Measurements from ENCODE around the gene ZNF470.

ZNF470 gene

GRCh38 chr19:56596676-56597075 is 29.4 kb downstream of the ZNF470 start:
- TF ChIP-seq Cebpa-rat (IDR thresholded peaks at IDR 0.05), result no peak
- peak overlapping the region in 1 of 11 experiments; percentile 93; a peak in 1 of 22 replicates for H3K9ac ChIP-seq
- peaks cover 0 to 22% (median 0%) of the 10 kb centered on the region in 11 experiments; a peak in 2 of 22 replicates for H4K20me1 ChIP-seq
- H3K4me2 ChIP-seq, result peak overlapping the region; percentile 88 to 96 (median 94); a peak in 20 of 22 replicates
- H3K36me3 ChIP-seq, result peaks cover 41 to 50% (median 46%) of the 10 kb centered on the region in 11 experiments
- H3K9me3 ChIP-seq (replicated peaks in 1 of 11), result peaks cover 62 to 83% (median 77%) of the 10 kb centered on the region in 11 experiments
- peaks cover 8 to 12% (median 10%) of the 10 kb centered on the region in 10 experiments; a peak in 19 of 20 replicates for H3K4me1 ChIP-seq
- no peaks in the 10 kb centered on the region for H3K27me3 ChIP-seq
- peak overlapping the region; percentile 73 to 98 (median 96); a peak in 17 of 20 replicates for H3K4me3 ChIP-seq
- H3K27ac ChIP-seq, result no peak overlapping the region

GRCh38 chr19:56597696-56598095 is 30.4 kb downstream of the ZNF470 start:
- Histone ChIP-seq H3K9me3 (replicated peaks in 1 of 11) (peaks cover 62 to 83% (median 77%) of the 10 kb centered on the region in 11 experiments), H3K4me1 (peaks cover 8 to 12% (median 10%) of the 10 kb centered on the region in 10 experiments; a peak in 19 of 20 replicates), H3K27ac (no peak overlapping the region), H3K4me3 (peak overlapping the region in 3 of 10 experiments; percentile 2 to 96 (median 25); a peak in 3 of 20 replicates), H3K36me3 (peaks cover 52 to 60% (median 56%) of the 10 kb centered on the region in 11 experiments), H3K4me2 (no peak overlapping the region), H4K20me1 (peaks cover 0 to 22% (median 0%) of the 10 kb centered on the region in 11 experiments; a peak in 2 of 22 replicates), H3K9ac (no peak overlapping the region), H3K27me3 (no peaks in the 10 kb centered on the region)
- TF ChIP-seq Cebpa-rat (IDR thresholded peaks at IDR 0.05), result no peak

GRCh38 chr19:56601375-56601774 is 34.1 kb downstream of the ZNF470 start:
- Histone ChIP-seq H3K4me2 (no peak overlapping the region), H3K9me3 (replicated peaks in 1 of 11) (peaks cover 91 to 98% (median 96%) of the 10 kb centered on the region in 11 experiments), H3K27ac (no peak overlapping the region), H3K27me3 (no peaks in the 10 kb centered on the region), H3K4me1 (peaks cover 1 to 5% (median 3%) of the 10 kb centered on the region in 10 experiments; a peak in 17 of 20 replicates), H3K9ac (no peak overlapping the region), H3K4me3 (peak overlapping the region in 6 of 10 experiments; percentile 8 to 38 (median 24); a peak in 5 of 20 replicates), H4K20me1 (peaks cover 0 to 16% (median 0%) of the 10 kb centered on the region in 11 experiments; a peak in 3 of 22 replicates), H3K36me3 (peaks cover 88 to 96% (median 91%) of the 10 kb centered on the region in 11 experiments)
- no peak for TF ChIP-seq Cebpa-rat (IDR thresholded peaks at IDR 0.05)

GRCh38 chr19:56603829-56604228 is 36.6 kb downstream of the ZNF470 start:
- peaks cover 0 to 20% (median 0%) of the 10 kb centered on the region in 11 experiments; a peak in 3 of 22 replicates for H4K20me1 ChIP-seq
- H3K27me3 ChIP-seq, result no peaks in the 10 kb centered on the region
- H3K4me2 ChIP-seq, result no peak overlapping the region
- H3K4me1 ChIP-seq, result no peaks in the 10 kb centered on the region
- no peak overlapping the region for H3K9ac ChIP-seq
- TF ChIP-seq Cebpa-rat (IDR thresholded peaks at IDR 0.05), result no peak
- H3K27ac ChIP-seq, result no peak overlapping the region
- peak overlapping the region in 2 of 10 experiments; percentile 1 to 5; a peak in 2 of 20 replicates for H3K4me3 ChIP-seq
- peaks cover 91 to 98% (median 96%) of the 10 kb centered on the region in 11 experiments for H3K9me3 ChIP-seq (replicated peaks in 1 of 11)
- H3K36me3 ChIP-seq, result peaks cover 90 to 96% (median 91%) of the 10 kb centered on the region in 11 experiments

- no peak overlapping the region for H3K27ac ChIP-seq
- H4K20me1 ChIP-seq, result peaks cover 0 to 25% (median 0%) of the 10 kb centered on the region in 11 experiments; a peak in 5 of 22 replicates
- TF ChIP-seq Cebpa-rat (IDR thresholded peaks at IDR 0.05), result no peak
- no peaks in the 10 kb centered on the region for H3K4me1 ChIP-seq
- H3K4me2 ChIP-seq, result no peak overlapping the region
- no peak overlapping the region for H3K9ac ChIP-seq
- H3K27me3 ChIP-seq, result no peaks in the 10 kb centered on the region
- H3K36me3 ChIP-seq, result peaks cover 99 to 100% (median 100%) of the 10 kb centered on the region in 11 experiments
- H3K4me3 ChIP-seq, result no peak overlapping the region
- H3K9me3 ChIP-seq (replicated peaks in 1 of 11), result peaks cover 100% of the 10 kb centered on the region in 11 experiments
Observed at GRCh38 chr19:56608274-56608964, 41.2 kb downstream of the ZNF470 start.

- 0 out of 20 replicates have a peak overlapping the region, but pooled peaks of 3 of the 10 experiments have one; percentile 2 to 21 (median 8) for H3K4me3 ChIP-seq
- H3K36me3 ChIP-seq, result peaks cover 98 to 100% (median 100%) of the 10 kb centered on the region in 11 experiments
- H3K9ac ChIP-seq, result no peak overlapping the region
- H3K27ac ChIP-seq, result no peak overlapping the region
- H3K9me3 ChIP-seq (replicated peaks in 1 of 11), result peaks cover 100% of the 10 kb centered on the region in 11 experiments
- TF ChIP-seq Cebpa-rat (IDR thresholded peaks at IDR 0.05), result no peak
- no peaks in the 10 kb centered on the region for H3K4me1 ChIP-seq
- H3K27me3 ChIP-seq, result no peaks in the 10 kb centered on the region
- no peak overlapping the region for H3K4me2 ChIP-seq
- peaks cover 0 to 29% (median 0%) of the 10 kb centered on the region in 11 experiments; a peak in 4 of 22 replicates for H4K20me1 ChIP-seq
Observed at GRCh38 chr19:56611288-56611687, 44.0 kb downstream of the ZNF470 start.

GRCh38 chr19:56612737-56613136 is 45.5 kb downstream of the ZNF470 start:
- no peaks in the 10 kb centered on the region for H3K4me1 ChIP-seq
- no peak overlapping the region for H3K4me3 ChIP-seq
- no peak overlapping the region for H3K27ac ChIP-seq
- peaks cover 0 to 37% (median 0%) of the 10 kb centered on the region in 11 experiments; a peak in 5 of 22 replicates for H4K20me1 ChIP-seq
- peaks cover 98 to 100% (median 100%) of the 10 kb centered on the region in 11 experiments for H3K36me3 ChIP-seq
- H3K9me3 ChIP-seq (replicated peaks in 1 of 11), result peaks cover 100% of the 10 kb centered on the region in 11 experiments
- H3K9ac ChIP-seq, result no peak overlapping the region
- no peak for TF ChIP-seq Cebpa-rat (IDR thresholded peaks at IDR 0.05)
- H3K4me2 ChIP-seq, result no peak overlapping the region
- no peaks in the 10 kb centered on the region for H3K27me3 ChIP-seq

- Histone ChIP-seq H3K4me2 (no peak overlapping the region), H3K27me3 (no peaks in the 10 kb centered on the region), H3K36me3 (peaks cover 96 to 99% (median 98%) of the 10 kb centered on the region in 11 experiments), H3K9me3 (replicated peaks in 1 of 11) (peaks cover 98 to 100% (median 99%) of the 10 kb centered on the region in 11 experiments), H3K9ac (no peak overlapping the region), H4K20me1 (peaks cover 0 to 37% (median 0%) of the 10 kb centered on the region in 11 experiments; a peak in 5 of 22 replicates), H3K4me3 (no peak overlapping the region), H3K4me1 (no peaks in the 10 kb centered on the region), H3K27ac (no peak overlapping the region)
- no peak for TF ChIP-seq Cebpa-rat (IDR thresholded peaks at IDR 0.05)
Observed at GRCh38 chr19:56613639-56614038, 46.4 kb downstream of the ZNF470 start.

GRCh38 chr19:56617531-56617930 is 50.3 kb downstream of the ZNF470 start:
- H3K4me3 ChIP-seq, result 0 out of 20 replicates have a peak overlapping the region, but pooled peaks of 1 of the 10 experiments have one; percentile 5
- peaks cover 89 to 99% (median 97%) of the 10 kb centered on the region in 11 experiments for H3K36me3 ChIP-seq
- no peaks in the 10 kb centered on the region; a peak in 2 of 20 replicates for H3K4me1 ChIP-seq
- peaks cover 0 to 49% (median 0%) of the 10 kb centered on the region in 11 experiments; a peak in 8 of 22 replicates for H4K20me1 ChIP-seq
- no peak for TF ChIP-seq Cebpa-rat (IDR thresholded peaks at IDR 0.05)
- no peak overlapping the region for H3K27ac ChIP-seq
- no peak overlapping the region for H3K9ac ChIP-seq
- no peaks in the 10 kb centered on the region for H3K27me3 ChIP-seq
- H3K9me3 ChIP-seq (replicated peaks in 1 of 11), result peaks cover 98 to 100% (median 99%) of the 10 kb centered on the region in 11 experiments
- no peak overlapping the region for H3K4me2 ChIP-seq
